T-helper 17 cell (primary cell): ENCODE data around the gene TTLL10. TPM values are rescaled to one million over a fixed set of nuclear protein-coding genes. Genes with fewer than 3 reads are reported as not detected.
A peak's percentile ranks its signal among the peaks of the same experiment; 100 is the strongest.
"Not testable (repeated sequence)": the region's sequence is repeated elsewhere in the genome, so short reads cannot be mapped to it uniquely, and the experiment has no call there.

ENCODE experiments used
- ATAC-seq: fragments of 150-1000 bp; cut with Tn5 transposase; 2 replicates; pipeline ENCODE4 v1.10.0; 2021; ENCODE audit warnings: mild to moderate bottlenecking, moderate library complexity
- DNase-seq, 3 donors: peaks; one replicate each; pipeline versions ENCODE4 v3.0.0 to v3.0.0-alpha.2; 2020 to 2021
- H3K9me3 ChIP-seq: one replicate; pipeline ENCODE4 v1.7.0; 2013; ENCODE audit warnings: low read length, mild to moderate bottlenecking; ENCODE audit not compliant: control insufficient read depth, poor library complexity, severe bottlenecking
- H3K27ac Mint-ChIP-seq: one replicate; pipeline ENCODE4 v1.8.0; 2022; ENCODE audit warnings: mild to moderate bottlenecking, moderate library complexity, mixed read lengths
- H3K27me3 Mint-ChIP-seq: one replicate; pipeline ENCODE4 v1.8.0; 2022; ENCODE audit warnings: mixed read lengths
- H3K36me3 Mint-ChIP-seq: one replicate; pipeline ENCODE4 v1.8.0; 2022; ENCODE audit warnings: low read depth, mixed read lengths
- H3K4me1 Mint-ChIP-seq: one replicate; pipeline ENCODE4 v1.8.0; 2022; ENCODE audit warnings: mild to moderate bottlenecking, mixed read lengths
- H3K4me3 Mint-ChIP-seq: one replicate; pipeline ENCODE4 v1.8.0; 2022; ENCODE audit warnings: mild to moderate bottlenecking, moderate library complexity, mixed read lengths
- total RNA-seq, 4 donors: library from RNA in 2 of 4; stranded (reverse) in 2 of 4; gene quantifications; one replicate each; pipeline ENCODE4 v1.2.3 and lab custom pipeline; 2022 to 2026

Gene TTLL10
- total RNA-seq, 2 donors from 2014 or later, result 0.86 to 2.5 TPM

- peaks cover 15% of the 10 kb centered on the region for H3K4me1 Mint-ChIP-seq
- DNase-seq (peak in 2 of 3 donors; percentile 3 to 8), ATAC-seq (no peak)
- H3K4me3 Mint-ChIP-seq, result peak overlapping the region; percentile 67
- no peaks in the 10 kb centered on the region for H3K9me3 ChIP-seq
- peaks cover 4% of the 10 kb centered on the region for H3K27me3 Mint-ChIP-seq
- H3K27ac Mint-ChIP-seq, result peak overlapping the region; percentile 14
- H3K36me3 Mint-ChIP-seq, result peaks cover 2% of the 10 kb centered on the region
Measured at GRCh38 chr1:1183833-1184775, 10.4 kb downstream of the TTLL10 start.

GRCh38 chr1:1185101-1185765 is 11.6 kb downstream of the TTLL10 start:
- peaks cover 4% of the 10 kb centered on the region for H3K27me3 Mint-ChIP-seq
- peaks cover 17% of the 10 kb centered on the region for H3K4me1 Mint-ChIP-seq
- H3K27ac Mint-ChIP-seq, result peak overlapping the region; percentile 62
- no peaks in the 10 kb centered on the region for H3K9me3 ChIP-seq
- ATAC-seq (no peak), DNase-seq (peak; percentile 4 to 7 (median 7))
- no peak overlapping the region for H3K4me3 Mint-ChIP-seq
- H3K36me3 Mint-ChIP-seq, result peaks cover 2% of the 10 kb centered on the region

- Mint-ChIP-seq H3K27me3 (no peaks in the 10 kb centered on the region), H3K36me3 (no peaks in the 10 kb centered on the region), H3K27ac (no peak overlapping the region), H3K4me1 (peaks cover 9% of the 10 kb centered on the region), H3K4me3 (no peak overlapping the region)
- ATAC-seq, result no peak
- no peaks in the 10 kb centered on the region for H3K9me3 ChIP-seq
- no peak for DNase-seq
Measured at GRCh38 chr1:1187938-1188337, 14.3 kb downstream of the TTLL10 start.

GRCh38 chr1:1189111-1189510 is 15.4 kb downstream of the TTLL10 start:
- ATAC-seq (no peak), DNase-seq (no peak)
- Mint-ChIP-seq H3K4me3 (no peak overlapping the region), H3K36me3 (no peaks in the 10 kb centered on the region), H3K27ac (peak overlapping the region; percentile 37), H3K4me1 (peaks cover 4% of the 10 kb centered on the region), H3K27me3 (no peaks in the 10 kb centered on the region)
- H3K9me3 ChIP-seq, result no peaks in the 10 kb centered on the region

GRCh38 chr1:1191734-1192133 is 18.1 kb downstream of the TTLL10 start:
- no peak overlapping the region for H3K4me3 Mint-ChIP-seq
- peaks cover 2% of the 10 kb centered on the region for H3K4me1 Mint-ChIP-seq
- H3K9me3 ChIP-seq, result no peaks in the 10 kb centered on the region
- no peaks in the 10 kb centered on the region for H3K36me3 Mint-ChIP-seq
- DNase-seq, result no peak
- H3K27ac Mint-ChIP-seq, result no peak overlapping the region
- ATAC-seq, result no peak
- H3K27me3 Mint-ChIP-seq, result no peaks in the 10 kb centered on the region

GRCh38 chr1:1194723-1195122 is 21.0 kb downstream of the TTLL10 start:
- Mint-ChIP-seq H3K27me3 (no peaks in the 10 kb centered on the region), H3K4me1 (peaks cover 2% of the 10 kb centered on the region), H3K36me3 (no peaks in the 10 kb centered on the region), H3K4me3 (no peak overlapping the region), H3K27ac (peak overlapping the region; percentile 19)
- DNase-seq (no peak), ATAC-seq (no peak)
- no peaks in the 10 kb centered on the region for H3K9me3 ChIP-seq

GRCh38 chr1:1195726-1196125 is 22.0 kb downstream of the TTLL10 start:
- not testable (repeated sequence) for DNase-seq, H3K27me3 Mint-ChIP-seq, H3K4me1 Mint-ChIP-seq, H3K4me3 Mint-ChIP-seq, H3K36me3 Mint-ChIP-seq, ATAC-seq, H3K9me3 ChIP-seq, H3K27ac Mint-ChIP-seq

- H3K36me3 Mint-ChIP-seq, result no peaks in the 10 kb centered on the region
- DNase-seq (peak in 2 of 3 donors; percentile 4 to 9), ATAC-seq (no peak)
- no peaks in the 10 kb centered on the region for H3K27me3 Mint-ChIP-seq
- H3K4me3 Mint-ChIP-seq, result no peak overlapping the region
- no peaks in the 10 kb centered on the region for H3K9me3 ChIP-seq
- peak overlapping the region; percentile 29 for H3K27ac Mint-ChIP-seq
- H3K4me1 Mint-ChIP-seq, result peaks cover 2% of the 10 kb centered on the region
Measured at GRCh38 chr1:1196431-1197187, 22.9 kb downstream of the TTLL10 start.

- no peak for ATAC-seq
- H3K9me3 ChIP-seq, result no peaks in the 10 kb centered on the region
- no peak for DNase-seq
- peak overlapping the region; percentile 29 for H3K27ac Mint-ChIP-seq
- no peak overlapping the region for H3K4me3 Mint-ChIP-seq
- no peaks in the 10 kb centered on the region for H3K36me3 Mint-ChIP-seq
- H3K4me1 Mint-ChIP-seq, result peaks cover 2% of the 10 kb centered on the region
- no peaks in the 10 kb centered on the region for H3K27me3 Mint-ChIP-seq
Measured at GRCh38 chr1:1197188-1197500, 23.5 kb downstream of the TTLL10 start.

- no peak for ATAC-seq
Measured at GRCh38 chr1:1197551-1198422, 24.1 kb downstream of the TTLL10 start.

GRCh38 chr1:1198423-1199140 is 24.9 kb downstream of the TTLL10 start:
- no peaks in the 10 kb centered on the region for H3K9me3 ChIP-seq
- ATAC-seq (no peak), DNase-seq (peak in 2 of 3 donors; percentile 8 to 11)
- no peak overlapping the region for H3K27ac Mint-ChIP-seq
- no peaks in the 10 kb centered on the region for H3K27me3 Mint-ChIP-seq
- H3K4me1 Mint-ChIP-seq, result peaks cover 2% of the 10 kb centered on the region
- no peaks in the 10 kb centered on the region for H3K36me3 Mint-ChIP-seq
- H3K4me3 Mint-ChIP-seq, result no peak overlapping the region

More at GRCh38 chr1:1197551-1198422, 24.1 kb downstream of the TTLL10 start:
- Mint-ChIP-seq H3K36me3 (no peaks in the 10 kb centered on the region), H3K27me3 (no peaks in the 10 kb centered on the region), H3K4me1 (peaks cover 2% of the 10 kb centered on the region), H3K27ac (no peak overlapping the region), H3K4me3 (no peak overlapping the region)
- peak in 2 of 3 donors; percentile 3 to 12 for DNase-seq
- H3K9me3 ChIP-seq, result no peaks in the 10 kb centered on the region
